NCI-H1694 (cell line): ENCODE data around the gene MAP2K3.
"Not testable (repeated sequence)": the region's sequence is repeated elsewhere in the genome, so short reads cannot be mapped to it uniquely, and the experiment has no call there.

Source experiments
- DNase-seq: peaks from one replicate; lab custom pipeline; 2025; lab: John Stamatoyannopoulos, UW

Gene MAP2K3

GRCh38 chr17:21330436-21331160, 46.1 kb downstream of the MAP2K3 start:
- DNase-seq, result no peak

GRCh38 chr17:21336541-21337294, 52.2 kb downstream of the MAP2K3 start:
- not testable (repeated sequence) for DNase-seq

- not testable (repeated sequence) for DNase-seq
Measured at GRCh38 chr17:21337981-21338625, 53.6 kb downstream of the MAP2K3 start.

GRCh38 chr17:21339011-21339410, 54.5 kb downstream of the MAP2K3 start:
- DNase-seq, result no peak

GRCh38 chr17:21339571-21339970, 55.1 kb downstream of the MAP2K3 start:
- not testable (repeated sequence) for DNase-seq

GRCh38 chr17:21340407-21340806, 55.9 kb downstream of the MAP2K3 start:
- DNase-seq, result not testable (repeated sequence)

- not testable (repeated sequence) for DNase-seq
Measured at GRCh38 chr17:21341279-21341678, 56.8 kb downstream of the MAP2K3 start.

- not testable (repeated sequence) for DNase-seq
Measured at GRCh38 chr17:21341925-21342540, 57.5 kb downstream of the MAP2K3 start.

- not testable (repeated sequence) for DNase-seq
Measured at GRCh38 chr17:21343061-21343949, 58.8 kb downstream of the MAP2K3 start.

- DNase-seq, result not testable (repeated sequence)
Measured at GRCh38 chr17:21344801-21345200, 60.3 kb downstream of the MAP2K3 start.

GRCh38 chr17:21345236-21345635, 60.7 kb downstream of the MAP2K3 start:
- DNase-seq, result no peak

- DNase-seq, result not testable (repeated sequence)
Measured at GRCh38 chr17:21346107-21346506, 61.6 kb downstream of the MAP2K3 start.

- not testable (repeated sequence) for DNase-seq
Measured at GRCh38 chr17:21346651-21347250, 62.2 kb downstream of the MAP2K3 start.

GRCh38 chr17:21347660-21348059, 63.1 kb downstream of the MAP2K3 start:
- not testable (repeated sequence) for DNase-seq

GRCh38 chr17:21348081-21348925, 63.8 kb downstream of the MAP2K3 start:
- not testable (repeated sequence) for DNase-seq

- not testable (repeated sequence) for DNase-seq
Measured at GRCh38 chr17:21348926-21349261, 64.4 kb downstream of the MAP2K3 start.

- DNase-seq, result not testable (repeated sequence)
Measured at GRCh38 chr17:21349358-21350050, 65.0 kb downstream of the MAP2K3 start.

GRCh38 chr17:21350495-21350894, 66.0 kb downstream of the MAP2K3 start:
- DNase-seq, result not testable (repeated sequence)

GRCh38 chr17:21351366-21352065, 67.0 kb downstream of the MAP2K3 start:
- DNase-seq, result no peak
